Measurements from ENCODE around the gene CBX8.

Gene CBX8

GRCh38 chr17:79798299-79799173 is 1.7 kb upstream of the CBX8 start:
- peak overlapping the region in 1 of 2 experiments; percentile 84 for H3K18ac ChIP-seq (ENCODE audit: low read depth in 1 of 2, low read length in 2 of 2)
- H3K23ac ChIP-seq (ENCODE audit: low read length in 2 of 2) = peak overlapping the region in 1 of 2 experiments; percentile 9
- H3K27ac ChIP-seq (ENCODE audit: low read length, poor library complexity, severe bottlenecking) = no peak overlapping the region
- WGBS = 2% methylated on average over 68 of the region's 70 CpGs
- peaks cover 11% of the 10 kb centered on the region for H3K79me1 ChIP-seq (replicated peaks; ENCODE audit: low read length, poor library complexity, severe bottlenecking)
- no peak overlapping the region for H3K9ac ChIP-seq (ENCODE audit: low read length)
- peaks cover 52% of the 10 kb centered on the region for H3K4me1 ChIP-seq (ENCODE audit: control insufficient read depth, insufficient read depth, low read depth, low read length)
- H3K9me3 ChIP-seq (ENCODE audit: control insufficient read depth, low read length) = peaks cover 8% of the 10 kb centered on the region
- H3K14ac ChIP-seq (ENCODE audit: low read length in 2 of 2) = no peak overlapping the region
- H3K36me3 ChIP-seq (ENCODE audit: control insufficient read depth in 1 of 2, insufficient read depth in 2 of 2, low read depth in 1 of 2, low read length in 2 of 2) = peaks cover 0 to 14% of the 10 kb centered on the region in 2 experiments
- H3K4me2 ChIP-seq (ENCODE audit: low read length, poor library complexity, severe bottlenecking) = peak overlapping the region; percentile 90
- H3K27me3 ChIP-seq (ENCODE audit: control insufficient read depth in 1 of 2, insufficient read depth in 1 of 2, low read length in 2 of 2) = peaks cover 55 to 59% of the 10 kb centered on the region in 2 experiments
- no peak for DNase-seq
- peak overlapping the region; percentile 60 for H2BK15ac ChIP-seq (ENCODE audit: low read depth, poor library complexity, severe bottlenecking)
- no peak overlapping the region for H2AFZ ChIP-seq (ENCODE audit: low read depth, low read length)
- no peak overlapping the region for H2BK120ac ChIP-seq (ENCODE audit: low read depth, low read length)
- no peak overlapping the region for H2AK5ac ChIP-seq (ENCODE audit: low read length, severe bottlenecking)
- no peak overlapping the region for H3K4ac ChIP-seq (ENCODE audit: low read depth in 1 of 2, low read length in 2 of 2)
- H4K8ac ChIP-seq (ENCODE audit: low read length) = peak overlapping the region; percentile 35
- peak overlapping the region in 1 of 2 experiments; percentile 54 for H2BK12ac ChIP-seq (ENCODE audit: low read length in 2 of 2)
- H2BK5ac ChIP-seq (ENCODE audit: low read depth, low read length, poor library complexity, severe bottlenecking) = no peak overlapping the region
- peak overlapping the region; percentile 11 to 46 for H3K4me3 ChIP-seq (ENCODE audit: insufficient read depth in 1 of 2, low read depth in 1 of 2, low read length in 2 of 2)
- H4K91ac ChIP-seq (ENCODE audit: low read length) = no peak overlapping the region

GRCh38 chr17:79797492-79798298 is 818 bp upstream of the CBX8 start:
- peak overlapping the region; percentile 48 to 84 for H3K18ac ChIP-seq (ENCODE audit: low read depth in 1 of 2, low read length in 2 of 2)
- no peak for DNase-seq
- WGBS = 2% methylated on average over 42 of the region's 89 CpGs

GRCh38 chr17:79796444-79796762 is 474 bp downstream of the CBX8 start:
- peak overlapping the region in 1 of 2 experiments; percentile 84 for H3K4ac ChIP-seq (ENCODE audit: low read depth in 1 of 2, low read length in 2 of 2)
- under 1% methylated on average over 15 of the region's 19 CpGs for WGBS
- no peak overlapping the region for H2AK5ac ChIP-seq (ENCODE audit: low read length, severe bottlenecking)
- peak overlapping the region; percentile 91 for H3K9ac ChIP-seq (ENCODE audit: low read length)
- peak overlapping the region; percentile 81 to 82 for H3K4me3 ChIP-seq (ENCODE audit: insufficient read depth in 1 of 2, low read depth in 1 of 2, low read length in 2 of 2)
- H3K4me1 ChIP-seq (ENCODE audit: control insufficient read depth, insufficient read depth, low read depth, low read length) = peaks cover 56% of the 10 kb centered on the region
- peak overlapping the region; percentile 90 for H2AFZ ChIP-seq (ENCODE audit: low read depth, low read length)
- H2BK12ac ChIP-seq (ENCODE audit: low read length in 2 of 2) = no peak overlapping the region
- peak overlapping the region in 1 of 2 experiments; percentile 31 for H3K18ac ChIP-seq (ENCODE audit: low read depth in 1 of 2, low read length in 2 of 2)
- peak overlapping the region; percentile 51 for H2BK5ac ChIP-seq (ENCODE audit: low read depth, low read length, poor library complexity, severe bottlenecking)
- peaks cover 11% of the 10 kb centered on the region for H3K79me1 ChIP-seq (replicated peaks; ENCODE audit: low read length, poor library complexity, severe bottlenecking)
- H3K23ac ChIP-seq (ENCODE audit: low read length in 2 of 2) = peak overlapping the region in 1 of 2 experiments; percentile 74
- no peaks in the 10 kb centered on the region for H3K9me3 ChIP-seq (ENCODE audit: control insufficient read depth, low read length)
- peaks cover 45 to 53% of the 10 kb centered on the region in 2 experiments for H3K27me3 ChIP-seq (ENCODE audit: control insufficient read depth in 1 of 2, insufficient read depth in 1 of 2, low read length in 2 of 2)
- H3K36me3 ChIP-seq (ENCODE audit: control insufficient read depth in 1 of 2, insufficient read depth in 2 of 2, low read depth in 1 of 2, low read length in 2 of 2) = peaks cover 0 to 14% of the 10 kb centered on the region in 2 experiments
- no peak overlapping the region for H3K14ac ChIP-seq (ENCODE audit: low read length in 2 of 2)
- H4K91ac ChIP-seq (ENCODE audit: low read length) = no peak overlapping the region
- no peak overlapping the region for H3K27ac ChIP-seq (ENCODE audit: low read length, poor library complexity, severe bottlenecking)
- H3K4me2 ChIP-seq (ENCODE audit: low read length, poor library complexity, severe bottlenecking) = peak overlapping the region; percentile 55
- no peak overlapping the region for H2BK120ac ChIP-seq (ENCODE audit: low read depth, low read length)
- peak overlapping the region; percentile 93 for H2BK15ac ChIP-seq (ENCODE audit: low read depth, poor library complexity, severe bottlenecking)
- no peak overlapping the region for H4K8ac ChIP-seq (ENCODE audit: low read length)
- no peak for DNase-seq

More at GRCh38 chr17:79797492-79798298, 818 bp upstream of the CBX8 start:
- Histone ChIP-seq H3K36me3 (ENCODE audit: control insufficient read depth in 1 of 2, insufficient read depth in 2 of 2, low read depth in 1 of 2, low read length in 2 of 2) (peaks cover 0 to 14% of the 10 kb centered on the region in 2 experiments), H3K14ac (ENCODE audit: low read length in 2 of 2) (no peak overlapping the region), H4K8ac (ENCODE audit: low read length) (peak overlapping the region; percentile 90), H3K4me1 (ENCODE audit: control insufficient read depth, insufficient read depth, low read depth, low read length) (peaks cover 51% of the 10 kb centered on the region), H3K27ac (ENCODE audit: low read length, poor library complexity, severe bottlenecking) (no peak overlapping the region), H3K79me1 (replicated peaks; ENCODE audit: low read length, poor library complexity, severe bottlenecking) (peaks cover 11% of the 10 kb centered on the region), H3K4me3 (ENCODE audit: insufficient read depth in 1 of 2, low read depth in 1 of 2, low read length in 2 of 2) (peak overlapping the region; percentile 56 to 66), H3K9ac (ENCODE audit: low read length) (no peak overlapping the region), H3K4ac (ENCODE audit: low read depth in 1 of 2, low read length in 2 of 2) (no peak overlapping the region), H3K23ac (ENCODE audit: low read length in 2 of 2) (peak overlapping the region in 1 of 2 experiments; percentile 57), H2BK120ac (ENCODE audit: low read depth, low read length) (peak overlapping the region; percentile 87), H3K27me3 (ENCODE audit: control insufficient read depth in 1 of 2, insufficient read depth in 1 of 2, low read length in 2 of 2) (peaks cover 47 to 54% of the 10 kb centered on the region in 2 experiments), H4K91ac (ENCODE audit: low read length) (peak overlapping the region; percentile 81), H3K9me3 (ENCODE audit: control insufficient read depth, low read length) (peaks cover 8% of the 10 kb centered on the region), H2AK5ac (ENCODE audit: low read length, severe bottlenecking) (no peak overlapping the region), H3K4me2 (ENCODE audit: low read length, poor library complexity, severe bottlenecking) (peak overlapping the region; percentile 90), H2BK12ac (ENCODE audit: low read length in 2 of 2) (peak overlapping the region in 1 of 2 experiments; percentile 54), H2BK15ac (ENCODE audit: low read depth, poor library complexity, severe bottlenecking) (peak overlapping the region; percentile 60), H2BK5ac (ENCODE audit: low read depth, low read length, poor library complexity, severe bottlenecking) (no peak overlapping the region), H2AFZ (ENCODE audit: low read depth, low read length) (no peak overlapping the region)

All from mesenchymal stem cell (in vitro differentiated cells and primary cell).